ENCODE data around the gene MAP7.
"Not testable (repeated sequence)": the region's sequence is repeated elsewhere in the genome, so short reads cannot be mapped to it uniquely, and the experiment has no call there.

The MAP7 gene

GRCh38 chr6:136550330-136551071 is at the start of gene MAP7:
Gene MAP7, minus strand, starts transcription at chr6:136550422. Its CDS starts 14 bp downstream, at chr6:136550408.
- DNase-seq (ENCODE audit: low spot score): peak; percentile 59

GRCh38 chr6:136599329-136600011 is 49.2 kb upstream of the MAP7 start:
- DNase-seq (ENCODE audit: low spot score): peak; percentile 56

GRCh38 chr6:136598048-136598447 is 47.8 kb upstream of the MAP7 start:
- no peak for DNase-seq (ENCODE audit: low spot score)

GRCh38 chr6:136594671-136595070 is 44.4 kb upstream of the MAP7 start:
- no peak for DNase-seq (ENCODE audit: low spot score)

GRCh38 chr6:136593748-136594490 is 43.7 kb upstream of the MAP7 start:
- peak; percentile 92 for DNase-seq (ENCODE audit: low spot score)

GRCh38 chr6:136592930-136593673 is 42.9 kb upstream of the MAP7 start:
- DNase-seq (ENCODE audit: low spot score): peak; percentile 10

GRCh38 chr6:136591617-136592016 is 41.4 kb upstream of the MAP7 start:
- DNase-seq (ENCODE audit: low spot score): no peak

GRCh38 chr6:136590846-136591245 is 40.6 kb upstream of the MAP7 start:
- not testable (repeated sequence) for DNase-seq (ENCODE audit: low spot score)

- DNase-seq (ENCODE audit: low spot score): no peak
Observed at GRCh38 chr6:136587527-136587926, 37.3 kb upstream of the MAP7 start.

- peak; percentile 63 for DNase-seq (ENCODE audit: low spot score)
Observed at GRCh38 chr6:136586295-136586694, 36.1 kb upstream of the MAP7 start.

GRCh38 chr6:136585523-136585922 is 35.3 kb upstream of the MAP7 start:
- DNase-seq (ENCODE audit: low spot score): not testable (repeated sequence)

- DNase-seq (ENCODE audit: low spot score): not testable (repeated sequence)
Observed at GRCh38 chr6:136584290-136584689, 34.1 kb upstream of the MAP7 start.

GRCh38 chr6:136582711-136583471 is 32.7 kb upstream of the MAP7 start:
- peak; percentile 75 for DNase-seq (ENCODE audit: low spot score)

GRCh38 chr6:136579800-136580199 is 29.6 kb upstream of the MAP7 start:
- DNase-seq (ENCODE audit: low spot score): no peak

GRCh38 chr6:136576821-136577220 is 26.6 kb upstream of the MAP7 start:
- no peak for DNase-seq (ENCODE audit: low spot score)

GRCh38 chr6:136571496-136571895 is 21.3 kb upstream of the MAP7 start:
- no peak for DNase-seq (ENCODE audit: low spot score)

- no peak for DNase-seq (ENCODE audit: low spot score)
Observed at GRCh38 chr6:136571065-136571464, 20.8 kb upstream of the MAP7 start.

- no peak for DNase-seq (ENCODE audit: low spot score)
Observed at GRCh38 chr6:136568129-136568528, 17.9 kb upstream of the MAP7 start.

GRCh38 chr6:136567688-136568087 is 17.5 kb upstream of the MAP7 start:
- DNase-seq (ENCODE audit: low spot score): no peak

GRCh38 chr6:136566851-136567250 is 16.6 kb upstream of the MAP7 start:
- DNase-seq (ENCODE audit: low spot score): no peak

- no peak for DNase-seq (ENCODE audit: low spot score)
Observed at GRCh38 chr6:136566007-136566487, 15.8 kb upstream of the MAP7 start.

Measured in AG08395 (cell line).